Lung (tissue), 12 donors: ENCODE measurements around the gene CLCN2. TPM values are rescaled to one million over a fixed set of nuclear protein-coding genes. Genes with fewer than 3 reads are reported as not detected.

Source experiments
- ATAC-seq: fragments of 200-7000 bp; cut with Tn5 transposase; one replicate; pipeline ENCODE4 v1.9.1; 2020; ENCODE audit warnings: moderate number of reproducible peaks; ENCODE audit not compliant: insufficient read depth, low FRiP score
- DNase-seq, 3 donors: peaks; one replicate each; pipeline ENCODE4 v3.0.0-alpha.2; 2013 to 2017
- H3K27ac ChIP-seq, 2 donors: one replicate each; pipeline ENCODE4 v1.5.1; 2013; ENCODE audit warnings: mild to moderate bottlenecking in 2 of 2, moderate library complexity in 2 of 2, control low read depth in 1 of 2, inconsistent platforms in 1 of 2, low read depth in 1 of 2, low read length in 1 of 2
- H3K27me3 ChIP-seq, 3 donors: one replicate each; pipeline ENCODE4 v1.5.1; 2013; ENCODE audit warnings: low read length in 2 of 3; ENCODE audit not compliant: control insufficient read depth in 3 of 3, insufficient read depth in 3 of 3
- H3K36me3 ChIP-seq, 4 donors: one replicate each; pipeline ENCODE4 v1.5.1; 2013; ENCODE audit warnings: low read length in 4 of 4, mild to moderate bottlenecking in 1 of 4, moderate library complexity in 1 of 4; ENCODE audit not compliant: control insufficient read depth in 4 of 4, insufficient read depth in 4 of 4
- H3K4me1 ChIP-seq, 5 donors: one replicate each; pipeline ENCODE4 v1.5.1; 2013; ENCODE audit warnings: low read length in 5 of 5, mild to moderate bottlenecking in 2 of 5, moderate library complexity in 1 of 5; ENCODE audit not compliant: control insufficient read depth in 5 of 5, insufficient read depth in 5 of 5
- H3K4me3 ChIP-seq: one replicate; pipeline ENCODE4 v1.5.1; 2013; ENCODE audit warnings: mild to moderate bottlenecking, control low read depth, moderate library complexity
- H3K9ac ChIP-seq, 2 donors: one replicate each; pipeline ENCODE4 v1.5.1; 2013; ENCODE audit warnings: low read length in 2 of 2, control low read depth in 1 of 2; ENCODE audit not compliant: insufficient read depth in 1 of 2
- H3K9me3 ChIP-seq, 4 donors: one replicate each; pipeline ENCODE4 v1.5.1; 2013; ENCODE audit warnings: low read length in 3 of 4, mild to moderate bottlenecking in 1 of 4, moderate library complexity in 1 of 4; ENCODE audit not compliant: control insufficient read depth in 4 of 4, insufficient read depth in 3 of 4
- CTCF ChIP-seq: IDR thresholded peaks from 2 replicates; pipeline ENCODE4 v1.5.1; 2012; ENCODE audit warnings: mild to moderate bottlenecking; ENCODE audit errors: control extremely low read depth, extremely low read depth
- WGBS, 2 donors: extraction: QIAGEN DNeasy Blood & Tissue Kit; methylation state at CpG; one replicate each; pipeline ENCODE4 v1.1.7; 2013; 5-methylcytosine and 5-hydroxymethylcytosine counted together
- polyA plus RNA-seq, 2 donors: library from polyadenylated mRNA; stranded (reverse); fragments of 200-250 nt; gene quantifications; one replicate each; pipeline ENCODE4 v1.2.1, GENCODE V29; 2013
- total RNA-seq, 2 donors: library from RNA; depleted of rRNA in 1 of 2; stranded (reverse); fragments of >200 nt in 1 of 2; gene quantifications; one replicate each; pipeline ENCODE4 v1.2.1, GENCODE V29; 2014 to 2021
- donor health status: control.
- donor health status: control.
- donor health status: Bipolar disorder and iron deficiency.
- donor health status: healthy.
- donor health status: DM: yes; HTN: yes; CAD: no.

The CLCN2 gene
- total and polyA plus RNA-seq, 4 donors = 2.7 to 8.7 (median 5.4) TPM

DNA sequence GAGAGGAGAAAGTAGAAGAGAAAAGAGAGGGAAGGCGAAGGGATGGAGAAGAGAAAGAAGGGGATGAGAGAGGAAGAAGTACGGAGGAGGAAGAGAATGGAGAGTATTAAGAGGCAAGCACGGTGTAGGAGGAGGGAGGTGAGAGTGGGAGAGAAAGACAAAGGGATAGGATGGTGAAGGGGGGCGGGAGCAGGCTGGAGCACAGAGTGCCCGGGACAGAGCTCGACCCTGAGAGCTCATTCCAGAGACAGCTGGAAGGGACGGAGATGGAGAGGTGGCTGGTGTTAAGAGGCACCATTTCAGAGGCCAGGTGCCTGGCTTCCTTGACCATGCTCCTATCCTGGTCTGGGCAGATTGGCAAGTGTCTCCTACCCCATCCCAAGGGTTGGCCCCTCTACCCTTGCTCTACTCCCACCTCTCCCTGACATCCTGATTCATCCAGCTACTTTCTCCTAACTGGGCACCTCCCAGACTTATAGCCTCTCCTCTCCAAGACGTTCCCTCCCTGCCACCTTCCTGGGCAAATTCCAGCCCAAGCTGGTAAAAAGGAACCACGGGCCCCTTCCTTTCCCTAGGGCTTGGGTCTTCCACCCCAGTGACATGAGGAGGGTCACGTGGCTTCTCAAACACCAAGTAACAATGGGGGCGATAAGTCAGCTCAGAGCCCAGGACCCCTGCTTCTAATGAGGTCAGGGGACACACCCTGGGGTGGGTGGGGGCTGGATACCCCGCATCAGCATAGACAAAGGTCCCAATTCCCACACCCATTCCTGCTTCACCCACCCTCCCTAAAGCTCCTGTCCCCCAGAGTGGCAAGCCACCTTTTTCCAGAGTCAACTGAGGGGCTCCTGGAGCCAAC, 1.1 kb downstream of the CLCN2 start:
- no peak overlapping the region for H3K27ac ChIP-seq
- H3K9me3 ChIP-seq = no peaks in the 10 kb centered on the region
- no peaks in the 10 kb centered on the region for H3K27me3 ChIP-seq
- H3K4me1 ChIP-seq = peaks cover 0 to 36% (median 15%) of the 10 kb centered on the region in 5 donors
- H3K4me3 ChIP-seq = no peak overlapping the region
- DNase-seq (no peak), ATAC-seq (no peak)
- TF ChIP-seq CTCF = no peak
- WGBS, 2 donors = 75 to 79% methylated on average over 12 of the region's 12 CpGs
- H3K9ac ChIP-seq = peak overlapping the region; percentile 25 to 50
- H3K36me3 ChIP-seq = peaks cover 0 to 12% (median 9%) of the 10 kb centered on the region in 4 donors

DNA sequence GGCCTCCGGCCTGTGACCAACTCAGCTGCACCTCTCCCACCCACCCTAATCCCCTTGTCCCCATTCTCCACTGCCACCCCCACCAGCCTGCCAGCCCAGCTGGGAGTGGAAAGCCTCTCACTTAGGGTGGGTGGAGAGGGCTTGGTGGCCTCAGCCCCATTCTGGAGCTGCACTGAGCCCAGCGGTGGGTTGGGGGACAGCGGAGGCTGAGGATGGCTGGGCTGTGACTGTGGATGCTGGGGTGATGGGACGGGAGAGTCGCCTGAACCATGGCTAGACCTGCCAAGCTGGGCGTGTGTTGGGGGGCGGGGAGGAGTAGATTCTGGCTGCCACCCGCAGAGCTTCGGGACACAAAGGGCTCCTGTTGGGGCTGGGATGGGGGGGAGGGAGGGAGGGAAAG, 1.8 kb downstream of the CLCN2 start:
- no peak overlapping the region for H3K27ac ChIP-seq
- ATAC-seq (no peak), DNase-seq (no peak)
- no peaks in the 10 kb centered on the region for H3K9me3 ChIP-seq
- peaks cover 0 to 13% (median 4%) of the 10 kb centered on the region in 4 donors for H3K36me3 ChIP-seq
- TF ChIP-seq CTCF = no peak
- no peak overlapping the region for H3K4me3 ChIP-seq
- H3K4me1 ChIP-seq = peaks cover 0 to 32% (median 11%) of the 10 kb centered on the region in 5 donors
- no peak overlapping the region for H3K9ac ChIP-seq
- no peaks in the 10 kb centered on the region for H3K27me3 ChIP-seq
- WGBS, 2 donors = 89 to 95% methylated on average over 9 of the region's 9 CpGs

- no peaks in the 10 kb centered on the region for H3K9me3 ChIP-seq
- H3K27ac ChIP-seq = no peak overlapping the region
- no peak overlapping the region for H3K4me3 ChIP-seq
- peaks cover 0 to 13% (median 3%) of the 10 kb centered on the region in 4 donors for H3K36me3 ChIP-seq
- WGBS, 2 donors = 82 to 92% methylated on average over 14 of the region's 14 CpGs
- peaks cover 0 to 25% (median 9%) of the 10 kb centered on the region in 5 donors for H3K4me1 ChIP-seq
- no peaks in the 10 kb centered on the region for H3K27me3 ChIP-seq
- DNase-seq (no peak), ATAC-seq (no peak)
- no peak overlapping the region for H3K9ac ChIP-seq
- no peak for TF ChIP-seq CTCF
These were observed 2.5 kb downstream of the CLCN2 start for GRCh38 chr3:184358921-184359350.
